GM23248 (cell line): ENCODE data around the gene ATG9A. TPM values are rescaled to one million over a fixed set of nuclear protein-coding genes. Genes with fewer than 3 reads are reported as not detected.

Experiments
- DNase-seq: peaks from one replicate; pipeline ENCODE4 v3.0.0-alpha.2; 2015
- H2AFZ ChIP-seq: fragments of 200-600 bp; sonication (generic); 2 replicates; pipeline ENCODE4 v1.6.1; 2016; ENCODE audit warnings: antibody characterized with exemption
- H3F3A ChIP-seq: fragments of 200-600 bp; sonication (generic); 2 replicates; pipeline ENCODE4 v1.6.1; 2016; ENCODE audit warnings: mild to moderate bottlenecking, antibody characterized with exemption, mixed run types; ENCODE audit not compliant: insufficient read depth
- H3K27ac ChIP-seq: fragments of 200-600 bp; sonication (generic); 2 replicates; pipeline ENCODE4 v1.5.1; 2016; ENCODE audit warnings: mild to moderate bottlenecking
- H3K27me3 ChIP-seq: fragments of 200-600 bp; sonication (generic); replicated peaks from 2 replicates; pipeline ENCODE4 v1.6.1; 2016; ENCODE audit warnings: mild to moderate bottlenecking; ENCODE audit not compliant: insufficient read depth
- H3K36me3 ChIP-seq: fragments of 200-600 bp; sonication (generic); 2 replicates; pipeline ENCODE4 v1.6.1; 2016; ENCODE audit warnings: low read depth, mild to moderate bottlenecking
- H3K4me1 ChIP-seq: fragments of 200-600 bp; sonication (generic); 2 replicates; pipeline ENCODE4 v1.6.1; 2016; ENCODE audit warnings: mild to moderate bottlenecking; ENCODE audit not compliant: insufficient read depth
- H3K4me2 ChIP-seq: fragments of 200-600 bp; sonication (generic); one replicate; pipeline ENCODE4 v1.6.1; 2016; ENCODE audit warnings: mild to moderate bottlenecking; ENCODE audit not compliant: unreplicated experiment
- H3K4me3 ChIP-seq: fragments of 200-600 bp; sonication (generic); 2 replicates; pipeline ENCODE4 v1.5.1; 2016; ENCODE audit warnings: mild to moderate bottlenecking
- H3K79me2 ChIP-seq: fragments of 200-600 bp; sonication (generic); 2 replicates; pipeline ENCODE4 v1.6.1; 2016; ENCODE audit warnings: mild to moderate bottlenecking; ENCODE audit not compliant: insufficient read depth
- H3K9ac ChIP-seq: fragments of 200-600 bp; sonication (generic); 2 replicates; pipeline ENCODE4 v1.6.1; 2016; ENCODE audit warnings: mild to moderate bottlenecking
- H3K9me2 ChIP-seq: fragments of 200-600 bp; sonication (generic); 2 replicates; pipeline ENCODE4 v1.6.1; 2016; ENCODE audit warnings: mixed run types, mild to moderate bottlenecking, moderate library complexity; ENCODE audit not compliant: insufficient read depth
- H3K9me3 ChIP-seq: fragments of 200-600 bp; sonication (generic); one replicate; pipeline ENCODE4 v1.6.1; 2017; ENCODE audit warnings: low read depth
- H4K20me1 ChIP-seq: fragments of 200-600 bp; sonication (generic); 2 replicates; pipeline ENCODE4 v1.6.0; 2016; ENCODE audit not compliant: insufficient read depth
- EZH2 ChIP-seq: fragments of 200-600 bp; sonication (generic); IDR thresholded peaks from 2 replicates; pipeline ENCODE4 v1.6.1; 2018; ENCODE audit warnings: antibody characterized with exemption, mild to moderate bottlenecking; ENCODE audit not compliant: insufficient read depth, poor library complexity, severe bottlenecking
- EZH2phosphoT487 ChIP-seq: fragments of 200-600 bp; sonication (generic); IDR thresholded peaks from 2 replicates; pipeline ENCODE4 v1.6.1; 2018; ENCODE audit warnings: antibody characterized with exemption, moderate library complexity, mild to moderate bottlenecking, low read depth; ENCODE audit not compliant: insufficient read depth
- WGBS, 2 experiments: methylation state at CpG; one replicate each; pipeline ENCODE4 v1.1.6; 2015 to 2017; ENCODE audit warnings: low lambda C conversion rate in 2 of 2, low coverage in 1 of 2; ENCODE audit errors: missing lambda C conversion rate in 2 of 2; 5-methylcytosine and 5-hydroxymethylcytosine counted together
- in situ Hi-C: fragments of 300-500 bp; cut with MboI; formaldehyde crosslinking; loops from 2 replicates; pipeline ENCODE4 v1.15.0; 2020
- polyA plus RNA-seq: library from polyadenylated mRNA; unstranded; fragments of >200 nt; fragmentation: Nextera tagmentation; extraction: Ambion mirVana; gene quantifications from 2 replicates; pipeline ENCODE4 v1.2.1, GENCODE V29; 2016
- total RNA-seq: library from RNA; depleted of rRNA; stranded (reverse); fragments of >200 nt; shearing (Covaris generic); gene quantifications from 2 replicates; pipeline ENCODE4 v1.2.3, GENCODE V29; 2014

The ATG9A gene
- total and polyA plus RNA-seq, 2 experiments from 2014 or later = 68.5 to 84.4 TPM

GRCh38 chr2:219252900-219253752, 23.7 kb upstream of the ATG9A start, which contains the start of gene TUBA4B:
Gene TUBA4B (plus strand): TSS chr2:219253243. CDS start chr2:219253408, 165 bp downstream.
- H3K4me3 ChIP-seq = peak within 1 kb of the TSS; percentile 78
- H3K4me1 ChIP-seq = peaks cover 40% of the 10 kb centered on the region
- no peaks in the 10 kb centered on the region for H3K36me3 ChIP-seq
- H3K27me3 ChIP-seq = no peaks in the 10 kb centered on the region; the same call in 1 of the 2 replicates
- H3K9ac ChIP-seq = peak within 1 kb of the TSS; percentile 62
- peak within 1 kb of the TSS; percentile 76 for H2AFZ ChIP-seq
- WGBS, 2 experiments = 6 to 8% methylated on average over 42 to 49 of the region's 49 CpGs
- no peaks in the 10 kb centered on the region for H3K9me2 ChIP-seq
- in situ Hi-C loops = no loop called here
- H3K79me2 ChIP-seq = no peaks in the 10 kb centered on the region
- peak; percentile 70 for DNase-seq
- no peaks in the 10 kb centered on the region for H4K20me1 ChIP-seq
- TF ChIP-seq EZH2phosphoT487 (no peak), EZH2 (no peak)
- H3K9me3 ChIP-seq = no peaks in the 10 kb centered on the region
- H3F3A ChIP-seq = peaks cover 38% of the 10 kb centered on the region
- H3K27ac ChIP-seq = no peak within 1 kb of the TSS
- H3K4me2 ChIP-seq = peak within 1 kb of the TSS; percentile 86

GRCh38 chr2:219252570-219252899, 23.1 kb upstream of the ATG9A start:
- Histone ChIP-seq H2AFZ (peak overlapping the region; percentile 76), H3K9ac (peak overlapping the region; percentile 62)
- TF ChIP-seq EZH2 = no peak
- TF ChIP-seq EZH2phosphoT487 = no peak

GRCh38 chr2:219252084-219252483, 22.6 kb upstream of the ATG9A start:
- Histone ChIP-seq H3K27ac (no peak overlapping the region), H4K20me1 (no peaks in the 10 kb centered on the region), H2AFZ (no peak overlapping the region), H3K27me3 (no peaks in the 10 kb centered on the region; the same call in 1 of the 2 replicates), H3K9me3 (no peaks in the 10 kb centered on the region), H3F3A (peaks cover 46% of the 10 kb centered on the region), H3K4me2 (no peak overlapping the region), H3K4me1 (peaks cover 40% of the 10 kb centered on the region), H3K36me3 (no peaks in the 10 kb centered on the region), H3K4me3 (no peak overlapping the region), H3K9me2 (no peaks in the 10 kb centered on the region), H3K79me2 (peaks cover 5% of the 10 kb centered on the region), H3K9ac (no peak overlapping the region)
- TF ChIP-seq EZH2 = no peak
- TF ChIP-seq EZH2phosphoT487 = no peak
- in situ Hi-C loops = no loop called here
- DNase-seq = peak; percentile 3
- 56 to 65% methylated on average over 5 of the region's 5 CpGs for WGBS, 2 experiments

More at GRCh38 chr2:219252570-219252899, 23.1 kb upstream of the ATG9A start:
- H3K27me3 ChIP-seq = no peaks in the 10 kb centered on the region; the same call in 1 of the 2 replicates
- no peak overlapping the region for H3K27ac ChIP-seq
- H4K20me1 ChIP-seq = no peaks in the 10 kb centered on the region
- peak overlapping the region; percentile 78 for H3K4me3 ChIP-seq
- 13 to 15% methylated on average over 9 of the region's 9 CpGs for WGBS, 2 experiments
- H3K79me2 ChIP-seq = 0 out of 2 replicates have a peak, but pooled peaks cover 2% of the 10 kb centered on the region
- no peaks in the 10 kb centered on the region for H3K9me3 ChIP-seq
- peak overlapping the region; percentile 86 for H3K4me2 ChIP-seq
- H3K36me3 ChIP-seq = no peaks in the 10 kb centered on the region
- H3F3A ChIP-seq = peaks cover 44% of the 10 kb centered on the region
- in situ Hi-C loops = no loop called here
- peak; percentile 52 for DNase-seq
- H3K4me1 ChIP-seq = peaks cover 40% of the 10 kb centered on the region
- no peaks in the 10 kb centered on the region for H3K9me2 ChIP-seq

GRCh38 chr2:219251656-219252055, 22.2 kb upstream of the ATG9A start:
- H3K9me3 ChIP-seq = no peaks in the 10 kb centered on the region
- peaks cover 9% of the 10 kb centered on the region for H3K79me2 ChIP-seq
- H3K4me3 ChIP-seq = no peak overlapping the region
- H3K27ac ChIP-seq = no peak overlapping the region
- peak; percentile 18 for DNase-seq
- in situ Hi-C loops = no loop called here
- no peaks in the 10 kb centered on the region for H3K36me3 ChIP-seq
- peaks cover 41% of the 10 kb centered on the region for H3K4me1 ChIP-seq
- H2AFZ ChIP-seq = no peak overlapping the region
- H3K4me2 ChIP-seq = no peak overlapping the region
- TF ChIP-seq EZH2phosphoT487 (no peak), EZH2 (no peak)
- 84 to 85% methylated on average over 6 of the region's 6 CpGs for WGBS, 2 experiments
- no peaks in the 10 kb centered on the region; the same call in 1 of the 2 replicates for H3K27me3 ChIP-seq
- peaks cover 46% of the 10 kb centered on the region for H3F3A ChIP-seq
- no peaks in the 10 kb centered on the region for H4K20me1 ChIP-seq
- no peak overlapping the region for H3K9ac ChIP-seq
- no peaks in the 10 kb centered on the region for H3K9me2 ChIP-seq
